GM21717 (cell line): ENCODE results near the gene RASD1.

Experiments used
- ATAC-seq: cut with Tn5 transposase; IDR thresholded peaks from one replicate; pipeline ENCODE4 v1.9.1; 2021; ENCODE audit warnings: mild to moderate bottlenecking, moderate library complexity; ENCODE audit not compliant: unreplicated experiment

Gene RASD1

GRCh38 chr17:17527534-17527933 lies 31.3 kb upstream of the RASD1 start:
- no peak for ATAC-seq

DNA sequence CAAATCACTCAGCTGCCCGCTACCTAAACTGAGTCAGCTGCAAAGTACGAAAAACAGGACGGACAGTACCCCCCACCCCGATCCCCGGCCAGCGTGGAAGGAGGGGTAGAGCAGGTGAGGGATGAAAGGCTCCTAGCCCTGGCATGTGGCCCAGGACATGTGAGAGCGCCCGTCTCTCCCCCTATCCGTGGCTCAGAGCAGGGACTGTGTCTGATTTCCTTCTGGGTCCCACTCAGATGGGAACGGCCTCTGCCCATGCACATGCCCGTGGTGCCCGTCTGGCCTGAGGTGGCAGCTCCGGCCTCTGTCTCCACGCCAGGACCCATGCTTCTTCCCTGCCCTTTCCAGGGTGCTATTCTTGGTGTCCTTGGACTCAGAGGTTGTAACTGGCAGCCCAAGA lies 30.2 kb upstream of the RASD1 start:
- ATAC-seq = no peak

DNA sequence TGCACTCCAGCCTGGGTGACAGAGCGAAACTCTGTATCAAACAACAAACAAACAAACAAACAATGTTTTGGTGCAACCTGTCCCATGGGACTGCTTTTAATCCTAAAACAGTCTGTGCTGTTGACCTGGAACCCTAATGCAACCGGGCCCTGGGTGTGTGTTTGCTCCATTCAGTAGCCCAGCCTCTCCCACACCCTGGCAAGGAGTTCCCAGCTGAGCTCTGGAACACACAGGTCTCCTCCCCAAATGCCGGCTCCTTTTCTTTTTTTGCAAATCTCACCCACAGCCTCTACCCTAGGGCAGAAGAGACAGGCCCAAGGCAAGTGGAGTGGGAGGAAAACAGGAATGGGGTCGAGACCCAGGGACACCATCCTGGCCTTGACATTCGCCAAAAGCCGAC lies 29.8 kb upstream of the RASD1 start:
- no peak for ATAC-seq

DNA sequence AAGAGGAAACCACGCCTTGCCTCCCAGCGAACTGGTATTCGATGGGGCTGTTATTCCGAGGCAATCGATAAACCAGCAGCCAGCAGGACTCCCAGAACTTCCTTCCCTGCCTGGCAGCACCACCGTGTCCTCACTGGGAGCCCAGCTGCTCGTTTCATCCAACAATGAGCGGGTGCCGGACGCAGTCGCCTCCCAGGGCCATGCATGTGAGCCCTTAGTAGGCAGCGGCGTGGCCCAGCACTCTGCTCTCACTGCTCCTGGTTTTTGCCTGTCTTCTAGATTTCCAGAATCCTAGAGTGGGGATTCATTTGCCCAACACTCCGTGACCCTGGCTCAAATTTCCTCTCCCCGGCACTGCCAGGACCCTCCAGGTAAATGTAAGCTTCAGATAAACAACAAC lies 29.1 kb upstream of the RASD1 start:
- ATAC-seq = no peak

DNA sequence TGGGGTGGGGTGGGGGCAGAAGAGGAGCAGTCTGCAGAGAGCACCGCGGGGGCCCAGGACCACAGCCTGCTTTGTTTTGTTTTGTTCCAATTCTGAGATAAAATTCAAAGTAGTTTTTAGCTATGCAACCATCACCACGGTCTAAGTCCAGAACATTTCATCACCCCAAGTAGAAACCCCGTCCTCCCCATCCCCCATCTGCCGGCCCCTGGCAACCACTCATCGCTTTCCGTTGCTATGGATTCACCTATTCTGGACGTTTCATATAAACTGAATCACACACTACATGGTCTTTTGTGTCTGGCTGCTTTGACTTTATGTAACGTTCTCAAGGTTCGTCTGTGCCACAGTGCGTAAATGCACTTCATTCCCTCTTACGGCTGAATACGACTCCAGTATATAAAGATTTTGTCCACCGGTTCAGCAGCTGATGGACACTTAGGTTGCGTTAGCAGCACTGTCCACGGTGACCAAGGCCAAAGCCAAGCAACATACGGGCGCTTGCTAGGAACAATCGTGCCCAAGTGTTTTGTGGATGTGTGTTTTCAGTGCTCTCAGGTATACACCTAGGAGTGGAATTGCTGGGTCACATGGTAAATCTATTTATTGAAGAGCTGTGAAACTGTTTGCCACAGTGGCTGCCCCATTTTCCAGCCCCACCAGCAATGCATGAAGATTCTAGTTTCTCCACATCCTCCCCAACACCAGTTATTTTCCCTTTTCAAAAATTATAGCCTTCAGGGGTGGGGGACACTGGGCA lies 27.7 kb upstream of the RASD1 start:
- no peak for ATAC-seq

- ATAC-seq = no peak
Measured at GRCh38 chr17:17523001-17523730, 27.0 kb upstream of the RASD1 start.

- no peak for ATAC-seq
Measured at GRCh38 chr17:17520599-17521232, 24.5 kb upstream of the RASD1 start.

GRCh38 chr17:17519886-17520285 lies 23.7 kb upstream of the RASD1 start:
- ATAC-seq = no peak

- ATAC-seq = no peak
Measured at GRCh38 chr17:17518951-17519350, 22.8 kb upstream of the RASD1 start.

GRCh38 chr17:17518014-17518413 lies 21.8 kb upstream of the RASD1 start:
- ATAC-seq = no peak

DNA sequence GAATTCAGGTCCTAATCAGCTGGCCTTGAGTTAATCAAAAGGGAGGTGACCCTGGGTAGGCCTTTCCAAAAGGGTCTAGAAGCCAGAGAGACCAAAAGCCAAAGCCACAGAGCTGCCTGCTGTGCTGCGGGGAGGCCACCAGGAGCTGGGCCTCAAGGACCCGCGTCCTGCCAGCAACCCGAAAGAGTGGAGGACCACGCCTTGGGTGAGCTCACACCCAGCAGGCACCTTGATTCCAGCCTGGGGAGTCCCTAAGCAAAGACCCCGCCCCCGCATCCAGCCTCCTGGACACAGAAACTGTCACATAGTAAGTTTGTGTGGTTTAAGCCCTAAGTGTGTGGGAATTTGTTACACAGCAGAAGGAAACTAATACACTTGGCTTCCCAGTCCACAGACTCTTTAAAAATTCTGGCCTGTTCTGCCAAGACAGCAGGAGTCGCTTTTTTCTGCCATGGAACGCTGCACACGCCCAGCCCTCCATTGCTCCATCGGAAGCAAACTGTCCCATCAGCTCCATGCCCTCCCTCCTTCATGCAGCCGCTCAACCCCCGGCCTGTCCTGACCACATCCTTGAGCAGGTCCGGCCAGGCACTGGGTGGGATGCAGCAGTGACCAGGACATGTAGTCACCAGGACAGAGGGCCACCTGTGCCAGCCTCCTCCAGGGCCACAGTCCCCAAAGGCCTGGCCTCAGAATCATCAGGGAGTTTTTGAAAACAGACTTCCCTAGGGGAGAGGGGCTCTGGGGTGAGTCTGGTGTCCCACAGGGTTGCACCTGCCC lies 20.9 kb upstream of the RASD1 start:
- no peak for ATAC-seq

DNA sequence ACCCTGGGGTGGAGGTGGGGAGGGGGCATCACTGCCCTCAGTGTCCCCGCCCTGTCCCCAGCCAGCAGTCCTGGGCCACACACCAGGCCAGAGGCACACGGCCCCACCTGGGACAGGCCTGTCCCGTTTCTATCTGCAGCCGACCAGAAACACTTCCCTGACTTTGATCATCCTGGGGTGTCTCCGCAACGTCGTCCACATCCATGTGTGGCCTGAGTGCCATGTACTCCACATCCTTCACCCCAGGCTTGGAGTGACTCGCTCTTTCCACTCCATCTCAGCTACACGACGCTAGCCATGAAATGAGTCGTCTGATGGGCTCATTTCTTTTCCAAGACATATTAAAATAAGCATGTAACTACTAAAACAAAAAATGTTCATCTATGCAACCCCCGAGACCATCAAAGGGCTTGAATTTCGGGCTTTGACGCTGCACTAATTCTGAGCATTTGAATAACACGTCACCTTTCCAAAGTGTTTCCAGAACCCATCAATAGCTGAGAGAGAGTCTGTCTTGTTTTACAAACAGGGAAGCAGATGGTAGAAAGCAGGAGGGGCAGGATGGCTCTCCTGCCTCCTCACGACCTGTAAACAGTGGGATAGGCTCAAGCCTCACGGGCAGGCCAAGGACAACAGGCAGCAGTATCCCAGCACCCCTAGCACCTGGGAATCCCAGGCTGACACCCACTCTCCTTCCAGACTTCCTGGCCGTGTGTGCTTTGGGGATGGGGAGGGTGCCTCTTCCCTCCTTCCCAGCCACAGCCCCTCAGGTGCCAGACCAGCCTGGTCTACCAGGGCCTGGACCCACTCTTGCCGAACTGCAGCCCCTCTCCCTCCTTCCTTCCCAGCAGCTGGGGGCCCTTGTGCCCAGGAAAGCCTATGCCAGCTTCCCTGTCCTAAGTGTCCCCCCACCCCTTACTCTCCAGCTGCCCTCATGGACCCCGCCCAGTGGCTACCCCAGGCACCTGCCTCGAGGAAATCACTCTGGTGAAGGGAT lies 20.0 kb upstream of the RASD1 start:
- no peak for ATAC-seq

DNA sequence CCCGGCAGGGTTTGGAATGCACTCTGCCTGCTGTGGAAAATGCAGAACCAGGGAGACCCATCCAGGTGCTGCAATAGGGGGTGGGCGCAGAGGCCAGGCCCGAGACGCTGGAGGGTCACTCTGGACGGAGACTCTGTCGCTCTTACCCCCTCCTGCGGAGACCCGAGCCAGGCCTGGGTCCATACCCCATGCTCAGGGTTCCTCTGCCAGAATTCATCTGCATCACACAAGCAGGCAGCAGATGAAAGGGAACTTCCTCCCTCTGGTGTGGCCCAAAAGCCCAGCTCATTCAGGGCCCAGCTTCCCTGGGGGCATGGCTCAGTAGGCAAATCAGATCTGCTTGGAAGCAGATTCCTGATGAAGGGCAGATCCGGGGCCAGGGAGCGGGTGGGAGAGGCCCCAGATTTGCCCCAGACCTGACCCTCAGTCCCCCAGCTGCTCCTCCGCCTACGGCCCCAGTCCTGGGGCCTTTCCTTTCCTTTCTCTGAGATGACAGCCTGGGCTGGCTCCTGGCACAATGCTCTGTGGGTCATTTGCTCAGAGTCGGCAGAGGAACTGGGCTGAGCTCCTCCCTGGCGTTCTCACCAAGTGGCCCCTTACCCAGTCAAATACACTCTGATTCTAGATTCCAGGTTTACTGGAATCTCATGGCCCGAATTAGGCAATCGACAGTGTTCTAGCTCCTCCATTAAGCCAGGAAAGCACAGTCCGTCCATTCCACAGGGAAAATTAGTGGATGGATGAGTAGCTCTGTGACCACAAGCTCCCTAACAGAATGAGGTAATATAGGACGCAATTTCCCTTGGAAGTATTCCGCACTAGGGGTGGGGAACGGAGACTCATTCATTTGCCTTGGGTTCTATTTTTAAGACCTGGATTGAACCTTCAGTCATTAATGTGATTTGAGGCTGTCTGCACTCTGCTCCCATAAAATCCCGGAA lies 19.1 kb upstream of the RASD1 start:
- ATAC-seq = no peak

DNA sequence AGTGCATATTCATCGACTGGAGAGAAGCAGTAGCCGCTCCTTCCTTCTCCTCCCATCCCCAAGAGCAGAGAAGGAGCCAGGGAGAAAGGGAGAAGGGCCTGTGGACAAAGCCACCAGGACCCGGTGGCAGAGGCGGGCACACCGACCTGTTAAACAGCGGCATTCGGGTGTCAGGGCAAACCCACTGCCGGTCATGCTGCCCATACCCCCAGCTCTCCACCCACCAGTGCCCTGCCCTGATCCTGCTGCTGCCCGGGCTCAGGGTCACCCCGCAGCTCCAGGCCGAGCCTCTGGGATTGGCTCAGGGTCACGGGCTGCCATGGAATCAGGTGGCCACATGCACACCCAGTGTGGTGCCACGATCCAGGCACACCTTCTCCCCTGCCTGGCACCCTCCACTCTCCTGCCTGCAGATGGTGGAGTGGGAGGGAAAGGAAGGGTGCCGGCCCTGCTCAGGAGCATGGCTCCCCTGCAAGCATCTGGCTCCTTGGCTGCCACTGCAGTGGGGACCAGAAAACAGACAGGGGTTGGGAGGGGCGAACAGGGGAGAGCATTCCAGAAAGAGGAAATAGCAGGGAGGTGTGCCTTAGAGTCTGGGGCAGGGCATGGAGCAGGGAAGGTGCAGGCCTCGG lies 18.3 kb upstream of the RASD1 start:
- no peak for ATAC-seq

DNA sequence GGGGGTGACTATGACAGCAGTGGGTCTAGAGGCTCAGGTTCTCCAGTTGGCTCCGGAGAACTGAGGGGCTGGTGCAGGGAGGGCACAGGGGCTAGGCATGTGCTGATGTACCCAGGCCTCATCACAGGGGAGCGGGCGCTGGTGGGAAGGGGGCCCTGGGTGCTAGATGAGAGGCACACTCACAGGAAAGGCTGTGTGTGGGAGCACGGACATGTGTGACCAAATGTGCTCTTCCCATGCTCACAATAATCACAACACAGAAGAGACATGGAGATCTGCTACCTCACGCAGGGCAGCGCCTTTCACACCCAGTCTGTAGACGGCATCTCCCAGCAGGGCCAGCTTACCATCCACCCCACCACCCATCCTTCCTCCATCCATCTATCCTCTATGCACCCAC lies 17.4 kb upstream of the RASD1 start:
- ATAC-seq = no peak

GRCh38 chr17:17512866-17513265 lies 16.7 kb upstream of the RASD1 start:
- ATAC-seq = no peak

GRCh38 chr17:17511881-17512858 lies 16.0 kb upstream of the RASD1 start:
- ATAC-seq = no peak
